GM23338 (cell line): Measurements from ENCODE around the gene UBE3B. TPM values are rescaled to one million over a fixed set of nuclear protein-coding genes. Genes with fewer than 3 reads are reported as not detected.

Experiments used
- ATAC-seq: fragments of 200-7000 bp; cut with Tn5 transposase; 3 replicates; pipeline ENCODE4 v1.9.1; 2020
- DNase-seq: peaks from one replicate; pipeline ENCODE4 v3.0.0-alpha.2; 2015; ENCODE audit warnings: low spot score
- H2AFZ ChIP-seq: fragments of 200-600 bp; sonication (generic); 2 replicates; pipeline ENCODE4 v1.8.0; 2016; ENCODE audit warnings: antibody characterized with exemption, mild to moderate bottlenecking, moderate library complexity
- H3F3A ChIP-seq: fragments of 200-600 bp; sonication (generic); replicated peaks from 2 replicates; pipeline ENCODE4 v1.8.0; 2017; ENCODE audit warnings: antibody characterized with exemption, mixed run types, low read depth
- H3K27ac ChIP-seq: fragments of 200-600 bp; sonication (generic); 2 replicates; pipeline ENCODE4 v1.6.1; 2016; ENCODE audit warnings: low read depth
- H3K27me3 ChIP-seq: fragments of 200-600 bp; sonication (generic); 2 replicates; pipeline ENCODE4 v1.8.0; 2016; ENCODE audit warnings: mild to moderate bottlenecking, mixed run types, moderate library complexity; ENCODE audit not compliant: insufficient read depth
- H3K36me3 ChIP-seq: fragments of 200-600 bp; sonication (generic); 2 replicates; pipeline ENCODE4 v1.8.0; 2016; ENCODE audit warnings: mild to moderate bottlenecking; ENCODE audit not compliant: insufficient read depth
- H3K4me1 ChIP-seq: fragments of 200-600 bp; sonication (generic); 2 replicates; pipeline ENCODE4 v1.8.0; 2016; ENCODE audit warnings: mild to moderate bottlenecking, moderate library complexity; ENCODE audit not compliant: insufficient read depth
- H3K4me2 ChIP-seq: fragments of 200-600 bp; sonication (generic); 2 replicates; pipeline ENCODE4 v1.7.1; 2017; ENCODE audit warnings: mixed run types
- H3K4me3 ChIP-seq: fragments of 200-600 bp; sonication (generic); 2 replicates; pipeline ENCODE4 v1.6.1; 2016; ENCODE audit warnings: mixed run types
- H3K79me2 ChIP-seq: fragments of 200-600 bp; sonication (generic); replicated peaks from 2 replicates; pipeline ENCODE4 v1.8.0; 2017; ENCODE audit warnings: mild to moderate bottlenecking; ENCODE audit not compliant: insufficient read depth
- H3K9me2 ChIP-seq: fragments of 200-600 bp; sonication (generic); 2 replicates; pipeline ENCODE4 v1.8.0; 2017; ENCODE audit not compliant: insufficient read depth
- H4K20me1 ChIP-seq: fragments of 200-600 bp; sonication (generic); replicated peaks from 2 replicates; pipeline ENCODE4 v1.8.0; 2017; ENCODE audit warnings: mild to moderate bottlenecking; ENCODE audit not compliant: insufficient read depth
- H3K27ac Mint-ChIP-seq: 2 replicates; pipeline ENCODE4 v1.8.0; 2020; ENCODE audit warnings: inconsistent platforms, mild to moderate bottlenecking, moderate library complexity, mixed read lengths
- H3K27me3 Mint-ChIP-seq: 3 replicates; pipeline ENCODE4 v1.8.0; 2022; ENCODE audit warnings: low read depth, mild to moderate bottlenecking, moderate library complexity, mixed read lengths, inconsistent platforms; ENCODE audit not compliant: insufficient read depth, poor library complexity
- H3K36me3 Mint-ChIP-seq: 3 replicates; pipeline ENCODE4 v1.8.0; 2021; ENCODE audit warnings: low read depth, mild to moderate bottlenecking, inconsistent platforms, moderate library complexity, mixed read lengths
- H3K4me1 Mint-ChIP-seq: 3 replicates; pipeline ENCODE4 v1.8.0; 2020; ENCODE audit warnings: mild to moderate bottlenecking, inconsistent platforms, mixed read lengths
- H3K4me3 Mint-ChIP-seq: 3 replicates; pipeline ENCODE4 v1.8.0; 2021; ENCODE audit warnings: moderate library complexity, mild to moderate bottlenecking, inconsistent platforms, mixed read lengths
- H3K9me3 Mint-ChIP-seq: 3 replicates; pipeline ENCODE4 v1.8.0; 2020; ENCODE audit warnings: moderate library complexity, mild to moderate bottlenecking, inconsistent platforms, mixed read lengths
- CREB1 ChIP-seq: fragments of 250-450 bp; sonication (Bioruptor Pico); IDR thresholded peaks from 2 replicates; pipeline ENCODE4 v1.5.0; 2020; ENCODE audit warnings: low read depth, mild to moderate bottlenecking, moderate library complexity
- EZH2 ChIP-seq: fragments of 200-600 bp; sonication (generic); IDR thresholded peaks from one replicate; pipeline ENCODE4 v1.8.0; 2017; ENCODE audit warnings: antibody characterized with exemption, mild to moderate bottlenecking, low read depth; ENCODE audit not compliant: unreplicated experiment
- EZH2phosphoT487 ChIP-seq: fragments of 200-600 bp; sonication (generic); IDR thresholded peaks from one replicate; pipeline ENCODE4 v1.8.1; 2018; ENCODE audit warnings: antibody characterized with exemption; ENCODE audit not compliant: unreplicated experiment
- JUNB ChIP-seq: IDR thresholded peaks from one replicate; pipeline ENCODE4 v1.6.1; 2016; ENCODE audit warnings: antibody characterized with exemption; ENCODE audit not compliant: unreplicated experiment
- NANOG ChIP-seq: IDR thresholded peaks from 2 replicates; pipeline ENCODE4 v1.6.1; 2016; ENCODE audit warnings: antibody characterized with exemption, borderline replicate concordance
- POLR2AphosphoS5 ChIP-seq: IDR thresholded peaks from 2 replicates; pipeline ENCODE4 v1.6.1; 2016; ENCODE audit warnings: antibody characterized with exemption, low read depth
- REST ChIP-seq: IDR thresholded peaks from one replicate; pipeline ENCODE4 v1.6.1; 2018; ENCODE audit warnings: antibody characterized with exemption; ENCODE audit not compliant: unreplicated experiment
- STAT1 ChIP-seq: IDR thresholded peaks from one replicate; pipeline ENCODE4 v1.6.1; 2016; ENCODE audit warnings: antibody characterized with exemption; ENCODE audit not compliant: unreplicated experiment
- ZNF114 ChIP-seq: fragments of 250-450 bp; sonication (Bioruptor Pico); IDR thresholded peaks from 2 replicates; pipeline ENCODE4 v1.5.0; 2020; ENCODE audit warnings: mild to moderate bottlenecking, moderate library complexity
- ZNF331 ChIP-seq: fragments of 250-450 bp; sonication (Bioruptor Pico); IDR thresholded peaks from 2 replicates; pipeline ENCODE4 v1.5.0; 2020; ENCODE audit warnings: low read depth, mild to moderate bottlenecking, moderate library complexity
- ZNF462 ChIP-seq: fragments of 250-450 bp; sonication (Bioruptor Pico); IDR thresholded peaks from 2 replicates; pipeline ENCODE4 v1.5.0; 2020; ENCODE audit warnings: mild to moderate bottlenecking, moderate library complexity
- polyA plus RNA-seq: library from polyadenylated mRNA; unstranded; fragments of >200 nt; fragmentation: Nextera tagmentation; extraction: Ambion mirVana; gene quantifications from 2 replicates; pipeline ENCODE4 v1.2.1, GENCODE V29; 2016
- total RNA-seq: library from RNA; depleted of rRNA; stranded (reverse); fragments of >200 nt; shearing (Covaris generic); gene quantifications from 2 replicates; pipeline ENCODE4 v1.2.3, GENCODE V29; 2014
- TF ChIP-seq, protein P1 (sequence below), 2 experiments: fragments of 200-600 bp in 1 of 2; sonication (generic) in 1 of 2; conservative IDR thresholded peaks; 2 replicates each; pipeline versions ENCODE4 v1.5.1 to v1.6.1; 2016 to 2017; ENCODE audit warnings: antibody characterized with exemption in 2 of 2, low read depth in 2 of 2, mild to moderate bottlenecking in 2 of 2, moderate library complexity in 1 of 2
- TF ChIP-seq, protein P2 (sequence below): IDR thresholded peaks from 2 replicates; pipeline ENCODE4 v1.6.1; 2016; ENCODE audit warnings: antibody characterized with exemption

Gene UBE3B
- total and polyA plus RNA-seq, 2 experiments from 2014 or later, result 20.8 TPM

DNA sequence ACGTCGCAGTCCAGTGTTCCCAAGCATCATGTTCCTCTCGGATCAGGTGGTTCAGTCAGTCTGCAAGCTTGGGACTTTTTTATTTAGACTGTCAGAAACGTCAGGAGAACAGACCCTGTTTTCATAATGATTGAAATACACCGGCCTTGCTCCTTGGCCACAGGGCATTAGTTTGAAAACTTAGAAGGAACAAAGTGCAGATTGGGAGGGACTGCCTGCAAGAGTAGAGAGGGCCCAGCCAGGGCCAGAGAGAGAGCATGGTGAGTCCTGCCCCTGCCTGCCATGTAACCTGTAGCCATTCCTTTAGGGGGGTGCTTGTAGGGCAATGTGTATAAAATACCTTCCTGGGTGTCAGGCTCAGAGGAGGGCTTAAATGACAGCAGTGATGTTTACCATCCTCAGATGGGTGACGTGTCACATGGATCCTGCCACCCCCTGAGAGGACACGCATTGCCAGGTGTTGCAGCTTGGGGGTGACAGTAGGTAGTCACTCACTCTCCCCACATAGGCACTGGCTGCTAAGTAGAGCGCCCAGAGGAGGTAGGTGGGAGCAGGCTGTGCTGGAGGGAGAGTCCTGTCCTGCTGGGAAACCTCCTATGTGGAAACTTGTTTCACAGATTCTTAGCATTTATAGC lies 50.2 kb downstream of the UBE3B start:
- Histone ChIP-seq H2AFZ (no peak overlapping the region), H3K27me3 (no peaks in the 10 kb centered on the region), H3K36me3 (no peaks in the 10 kb centered on the region), H3F3A (no peaks in the 10 kb centered on the region), H4K20me1 (no peaks in the 10 kb centered on the region), H3K4me2 (no peak overlapping the region), H3K79me2 (no peaks in the 10 kb centered on the region), H3K4me1 (0 out of 2 replicates have a peak, but pooled peaks cover 7% of the 10 kb centered on the region), H3K9me2 (no peaks in the 10 kb centered on the region), H3K27ac (no peak overlapping the region), H3K4me3 (no peak overlapping the region)
- peaks cover 11% of the 10 kb centered on the region for H3K4me1 Mint-ChIP-seq
- peaks cover 6% of the 10 kb centered on the region; the same call in 1 of the 3 replicates for H3K36me3 Mint-ChIP-seq
- H3K9me3 Mint-ChIP-seq, result no peaks in the 10 kb centered on the region
- DNase-seq (no peak), ATAC-seq (no peak)
- TF ChIP-seq, protein P1, sequence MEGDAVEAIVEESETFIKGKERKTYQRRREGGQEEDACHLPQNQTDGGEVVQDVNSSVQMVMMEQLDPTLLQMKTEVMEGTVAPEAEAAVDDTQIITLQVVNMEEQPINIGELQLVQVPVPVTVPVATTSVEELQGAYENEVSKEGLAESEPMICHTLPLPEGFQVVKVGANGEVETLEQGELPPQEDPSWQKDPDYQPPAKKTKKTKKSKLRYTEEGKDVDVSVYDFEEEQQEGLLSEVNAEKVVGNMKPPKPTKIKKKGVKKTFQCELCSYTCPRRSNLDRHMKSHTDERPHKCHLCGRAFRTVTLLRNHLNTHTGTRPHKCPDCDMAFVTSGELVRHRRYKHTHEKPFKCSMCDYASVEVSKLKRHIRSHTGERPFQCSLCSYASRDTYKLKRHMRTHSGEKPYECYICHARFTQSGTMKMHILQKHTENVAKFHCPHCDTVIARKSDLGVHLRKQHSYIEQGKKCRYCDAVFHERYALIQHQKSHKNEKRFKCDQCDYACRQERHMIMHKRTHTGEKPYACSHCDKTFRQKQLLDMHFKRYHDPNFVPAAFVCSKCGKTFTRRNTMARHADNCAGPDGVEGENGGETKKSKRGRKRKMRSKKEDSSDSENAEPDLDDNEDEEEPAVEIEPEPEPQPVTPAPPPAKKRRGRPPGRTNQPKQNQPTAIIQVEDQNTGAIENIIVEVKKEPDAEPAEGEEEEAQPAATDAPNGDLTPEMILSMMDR (conservative IDR thresholded peaks at IDR 0.05; ENCODE audit: low read depth in 2 of 2), result no peak
- TF ChIP-seq JUNB, result no peak
- TF ChIP-seq EZH2phosphoT487, result no peak
- TF ChIP-seq EZH2, result no peak
- TF ChIP-seq ZNF114 (CRISPR knock-in tag), result no peak
- no peak for TF ChIP-seq STAT1
- no peak for TF ChIP-seq CREB1
- no peak for TF ChIP-seq ZNF331 (CRISPR knock-in tag)
- no peak for TF ChIP-seq NANOG
- TF ChIP-seq ZNF462 (CRISPR knock-in tag), result no peak
- TF ChIP-seq POLR2AphosphoS5, result no peak
- TF ChIP-seq, protein P2, sequence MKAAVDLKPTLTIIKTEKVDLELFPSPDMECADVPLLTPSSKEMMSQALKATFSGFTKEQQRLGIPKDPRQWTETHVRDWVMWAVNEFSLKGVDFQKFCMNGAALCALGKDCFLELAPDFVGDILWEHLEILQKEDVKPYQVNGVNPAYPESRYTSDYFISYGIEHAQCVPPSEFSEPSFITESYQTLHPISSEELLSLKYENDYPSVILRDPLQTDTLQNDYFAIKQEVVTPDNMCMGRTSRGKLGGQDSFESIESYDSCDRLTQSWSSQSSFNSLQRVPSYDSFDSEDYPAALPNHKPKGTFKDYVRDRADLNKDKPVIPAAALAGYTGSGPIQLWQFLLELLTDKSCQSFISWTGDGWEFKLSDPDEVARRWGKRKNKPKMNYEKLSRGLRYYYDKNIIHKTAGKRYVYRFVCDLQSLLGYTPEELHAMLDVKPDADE, result no peak
- no peak for TF ChIP-seq REST
- no peak overlapping the region for H3K27ac Mint-ChIP-seq
- no peak overlapping the region for H3K4me3 Mint-ChIP-seq
- H3K27me3 Mint-ChIP-seq, result peaks cover 5% of the 10 kb centered on the region
